GM18508 (cell line): ENCODE data around the gene NFATC2.

Experiments
- ATAC-seq: cut with Tn5 transposase; IDR thresholded peaks from one replicate; pipeline ENCODE4 v1.9.1; 2021; ENCODE audit warnings: moderate number of reproducible peaks; ENCODE audit not compliant: insufficient read depth, unreplicated experiment

The NFATC2 gene

GRCh38 chr20:51498765-51499540 is 43.6 kb downstream of the NFATC2 start:
- ATAC-seq = no peak

DNA sequence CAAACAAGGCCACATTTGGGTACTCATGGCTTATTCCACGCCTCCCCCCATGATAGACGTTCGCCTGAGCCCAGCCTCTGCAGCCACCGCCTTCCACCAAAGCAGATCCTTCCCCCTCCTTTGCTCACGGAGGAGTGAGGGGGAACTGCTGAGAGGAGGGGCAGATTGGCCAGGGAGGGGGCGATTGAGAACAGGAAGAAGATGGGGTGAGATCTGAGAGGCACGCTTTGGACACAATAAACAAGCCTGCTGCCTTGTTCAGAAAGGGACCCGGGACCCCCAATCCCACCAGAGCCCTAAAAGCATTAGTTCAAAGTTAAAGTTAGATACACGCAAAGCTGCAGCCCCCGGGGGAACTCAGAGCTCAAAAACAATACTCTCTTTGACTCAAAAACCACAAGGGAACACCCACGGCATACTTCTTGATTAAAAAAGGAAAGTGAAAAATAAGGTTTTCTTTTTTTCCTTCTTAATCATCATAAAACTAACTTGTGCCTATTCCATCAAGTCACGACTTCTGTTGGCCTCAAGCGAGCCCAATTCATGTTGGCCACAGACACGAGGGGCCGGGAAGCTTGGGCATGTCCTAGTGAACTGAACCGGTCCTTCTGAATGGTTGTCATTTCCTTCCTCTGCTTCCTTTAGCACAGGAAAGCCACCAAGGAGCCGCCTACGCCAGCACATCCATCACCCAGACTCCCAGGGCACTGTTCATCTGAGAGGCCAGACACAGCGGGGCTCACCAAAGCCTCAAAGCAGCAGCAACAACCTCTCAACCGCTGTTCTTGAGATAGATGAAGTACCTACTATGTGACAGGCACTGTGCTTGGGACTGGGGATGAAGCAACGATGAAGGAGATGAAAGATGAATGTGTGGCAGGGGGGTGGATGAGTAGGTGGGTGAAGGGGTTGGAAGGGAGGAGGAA is 44.7 kb downstream of the NFATC2 start:
- no peak for ATAC-seq

- no peak for ATAC-seq
Observed at GRCh38 chr20:51496964-51497363, 45.6 kb downstream of the NFATC2 start.

- no peak for ATAC-seq
Observed at GRCh38 chr20:51495921-51496545, 46.5 kb downstream of the NFATC2 start.

GRCh38 chr20:51495291-51495690 is 47.2 kb downstream of the NFATC2 start:
- no peak for ATAC-seq

- no peak for ATAC-seq
Observed at GRCh38 chr20:51494241-51495110, 48.0 kb downstream of the NFATC2 start.

GRCh38 chr20:51493346-51493791 is 49.1 kb downstream of the NFATC2 start:
- no peak for ATAC-seq

DNA sequence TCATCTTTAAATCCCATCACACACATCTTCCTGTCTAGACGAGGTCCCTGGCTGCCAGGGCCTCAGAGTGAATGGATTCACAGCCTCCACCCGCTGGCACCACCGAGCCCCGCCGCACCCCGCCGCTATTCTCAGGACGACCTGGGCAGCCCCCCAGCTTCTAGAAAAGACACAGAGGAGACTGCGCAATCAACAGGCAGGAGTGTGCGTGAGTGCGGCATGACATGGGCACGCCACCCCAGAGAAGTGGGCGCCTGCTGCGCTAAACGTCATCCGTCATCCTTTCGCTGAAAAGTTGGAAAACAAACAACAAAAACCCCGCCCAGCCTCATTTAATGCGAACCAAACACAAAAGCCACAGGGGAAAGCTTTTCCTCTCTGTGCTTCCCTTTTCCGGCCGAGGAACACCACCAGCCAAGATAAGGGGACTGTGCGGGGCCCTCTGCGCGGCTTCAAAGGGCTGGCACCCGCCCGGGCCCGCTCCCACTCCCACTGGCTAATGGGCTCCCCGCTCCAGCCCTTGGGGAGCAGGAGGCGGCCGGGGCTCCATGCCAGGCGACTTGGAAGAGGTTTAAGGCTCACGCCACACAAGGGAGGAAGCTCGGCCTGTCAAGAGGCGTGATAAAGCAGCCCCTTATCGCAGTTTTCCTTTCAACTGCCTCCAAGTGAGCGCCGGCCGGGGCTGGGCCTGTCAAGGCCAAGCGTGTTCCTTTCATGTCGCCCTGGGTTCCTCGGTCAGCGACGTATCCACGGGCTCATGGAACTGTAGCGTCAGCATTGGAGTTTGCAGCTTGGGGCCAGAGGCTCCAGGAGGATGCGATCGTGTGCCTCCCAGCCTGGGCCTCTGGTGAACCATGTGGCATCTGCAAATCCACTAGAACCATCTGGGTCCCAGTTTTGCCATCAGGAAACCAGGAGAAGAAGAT is 50.1 kb downstream of the NFATC2 start:
- ATAC-seq = no peak

DNA sequence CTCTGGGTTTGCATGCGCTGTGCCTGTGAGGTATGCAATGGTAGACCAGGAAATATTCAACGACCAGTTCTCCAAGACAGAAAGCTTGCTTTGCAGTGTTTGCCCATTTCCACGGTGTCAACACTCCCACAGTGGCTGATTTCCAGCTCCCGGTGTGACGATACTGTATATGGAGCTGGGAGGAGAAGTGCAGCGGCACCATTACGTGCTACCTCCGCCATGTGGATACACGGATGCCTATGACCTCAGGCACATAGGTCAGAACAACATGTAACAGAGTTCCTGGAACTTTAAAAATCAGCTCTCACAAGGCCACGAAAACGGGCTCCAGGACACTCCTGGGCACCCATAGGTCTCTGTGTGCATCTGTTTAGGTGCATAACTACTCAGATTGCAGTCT is 51.1 kb downstream of the NFATC2 start:
- ATAC-seq = no peak

DNA sequence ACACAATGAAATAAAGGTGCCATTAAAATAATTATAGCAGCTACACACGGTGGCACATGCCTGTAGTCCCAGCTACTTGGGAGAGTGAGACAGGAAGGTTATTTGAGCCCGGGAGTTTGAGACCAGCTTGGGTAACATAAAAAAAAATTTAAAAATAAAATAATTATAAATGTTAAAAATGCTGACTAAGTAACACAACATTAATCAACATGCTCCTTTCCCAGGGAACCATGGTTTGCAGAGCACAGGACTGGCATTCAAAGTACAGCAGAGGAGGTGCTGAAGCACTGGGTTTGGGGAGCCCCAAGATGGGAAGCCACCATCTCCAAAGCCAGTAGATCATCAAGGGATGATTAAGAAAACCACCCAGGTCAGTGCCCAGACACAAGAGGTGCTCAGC is 51.9 kb downstream of the NFATC2 start:
- ATAC-seq = no peak

GRCh38 chr20:51489611-51490010 is 52.9 kb downstream of the NFATC2 start:
- ATAC-seq = no peak

DNA sequence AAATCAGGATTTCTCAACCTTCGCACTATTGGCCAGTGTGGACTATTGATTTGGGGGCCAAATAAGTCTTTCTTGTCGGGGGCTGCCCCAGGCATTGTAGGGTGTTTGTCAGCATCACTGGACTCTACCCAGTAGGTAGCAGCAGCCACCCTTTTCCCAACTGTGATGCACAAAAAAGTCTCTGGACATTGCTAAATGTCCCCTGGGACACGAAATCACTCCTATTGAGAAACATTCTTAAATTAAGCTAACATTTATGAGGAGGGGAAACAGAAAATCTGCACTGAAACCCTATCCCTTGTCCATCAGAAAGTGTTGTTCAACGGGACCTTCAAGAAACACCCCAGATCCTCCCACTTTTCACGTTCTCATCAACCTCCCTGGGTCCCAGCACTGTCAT is 54.2 kb downstream of the NFATC2 start:
- ATAC-seq = no peak

GRCh38 chr20:51487565-51488268 is 54.8 kb downstream of the NFATC2 start:
- ATAC-seq = no peak

GRCh38 chr20:51487076-51487475 is 55.4 kb downstream of the NFATC2 start:
- ATAC-seq = no peak

DNA sequence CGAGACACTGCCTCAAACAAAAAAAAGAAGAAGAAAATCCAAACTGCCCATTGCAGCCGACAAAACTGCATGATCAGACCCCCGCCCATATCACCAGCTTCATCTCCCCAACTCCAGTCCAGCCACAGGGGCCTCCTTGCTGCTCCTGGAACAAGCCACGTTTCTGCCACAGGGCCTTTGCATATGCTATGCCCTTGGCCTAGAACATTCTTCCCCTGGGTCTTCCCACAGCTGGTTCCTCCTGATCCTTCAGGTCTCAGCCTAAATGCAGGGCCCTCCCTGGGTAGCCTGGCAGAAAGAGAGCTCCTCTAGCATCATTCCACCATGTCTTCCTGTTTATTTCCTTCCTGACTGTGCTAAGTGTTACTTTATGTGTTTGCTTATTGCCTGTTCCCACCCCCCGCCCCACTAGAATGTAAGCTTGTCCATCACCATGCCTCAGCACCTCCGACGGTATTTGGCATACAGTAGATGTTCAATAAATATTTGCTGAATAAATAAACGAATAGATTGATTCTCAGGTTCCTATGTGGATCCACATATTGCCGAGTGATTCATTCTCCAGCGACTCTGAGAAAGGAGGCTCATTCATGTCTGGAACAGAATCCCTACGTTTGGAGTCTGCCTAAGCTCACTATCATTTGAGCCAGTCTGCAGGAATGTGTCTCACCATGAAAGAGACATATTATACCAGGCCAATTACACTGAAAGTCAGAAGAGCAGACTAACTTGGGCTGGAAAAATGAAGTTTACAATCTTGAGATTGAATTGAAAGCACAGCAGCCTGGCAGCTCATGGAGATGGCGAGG is 56.1 kb downstream of the NFATC2 start:
- ATAC-seq = no peak

- no peak for ATAC-seq
Observed at GRCh38 chr20:51484831-51485230, 57.7 kb downstream of the NFATC2 start.

- no peak for ATAC-seq
Observed at GRCh38 chr20:51484141-51484815, 58.2 kb downstream of the NFATC2 start.
